ENCODE measurements around the gene HERC6. TPM values are rescaled to one million over a fixed set of nuclear protein-coding genes. Genes with fewer than 3 reads are reported as not detected.
A peak's percentile ranks its signal among the peaks of the same experiment; 100 is the strongest.
"Not testable (repeated sequence)": the region's sequence is repeated elsewhere in the genome, so short reads cannot be mapped to it uniquely, and the experiment has no call there.

HERC6 gene
- total RNA-seq, 1 donor from 2014 or later, result 18.1 TPM

- DNase-seq, result no peak
Measured at GRCh38 chr4:88391703-88392102, 13.1 kb downstream of the HERC6 start.

GRCh38 chr4:88396681-88397080 lies 18.0 kb downstream of the HERC6 start:
- no peak for DNase-seq

GRCh38 chr4:88398381-88398780 lies 19.7 kb downstream of the HERC6 start:
- no peak for DNase-seq

GRCh38 chr4:88409206-88409605 lies 30.6 kb downstream of the HERC6 start:
- DNase-seq, result no peak

DNA sequence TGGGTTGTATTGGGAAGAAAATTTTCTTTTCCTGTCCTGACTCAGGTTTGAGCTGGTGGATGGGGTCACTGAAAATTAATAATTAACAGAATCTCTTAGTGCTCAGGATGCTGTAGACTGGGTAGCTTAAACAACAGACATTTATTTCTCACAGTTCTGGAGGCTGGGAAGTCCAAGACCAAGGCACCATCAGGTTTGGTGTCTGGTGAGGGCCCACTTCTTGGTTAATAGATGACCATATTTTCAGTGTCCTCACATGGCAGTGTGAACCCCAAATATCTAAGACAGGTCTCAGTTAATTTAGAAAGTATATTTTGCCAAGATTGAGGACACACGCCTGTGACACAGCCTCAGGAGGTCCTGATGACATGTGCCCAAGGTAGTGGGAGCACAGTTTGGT lies 31.1 kb downstream of the HERC6 start:
- no peak for DNase-seq

DNA sequence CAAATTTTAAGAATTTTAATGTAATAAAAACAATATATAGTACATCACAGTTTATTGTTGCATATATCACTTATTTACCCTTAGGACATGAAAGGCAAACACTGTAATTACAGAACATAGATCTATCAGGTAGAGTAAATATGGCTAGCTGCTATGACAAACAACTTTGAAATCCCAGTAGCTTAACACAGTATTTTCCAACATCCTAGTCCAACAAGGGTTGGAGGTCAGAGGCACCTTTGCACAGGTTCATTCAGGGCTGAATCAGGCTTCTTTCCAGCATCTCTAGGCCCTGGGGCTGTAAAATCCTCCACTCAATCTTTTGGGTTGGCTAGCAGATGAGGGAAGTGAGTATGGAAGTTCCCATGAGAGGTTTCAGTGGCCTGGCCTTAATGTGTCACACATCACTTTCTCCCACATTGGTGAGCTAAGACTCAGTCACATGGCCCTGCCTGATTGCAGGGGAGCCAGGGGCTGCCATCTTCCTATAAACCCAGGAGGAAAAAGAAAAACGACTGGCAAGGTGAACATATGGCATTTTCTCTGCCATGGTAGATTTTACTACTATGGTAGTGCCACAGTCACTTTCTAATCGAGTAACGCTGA lies 32.9 kb downstream of the HERC6 start:
- DNase-seq, result no peak

DNA sequence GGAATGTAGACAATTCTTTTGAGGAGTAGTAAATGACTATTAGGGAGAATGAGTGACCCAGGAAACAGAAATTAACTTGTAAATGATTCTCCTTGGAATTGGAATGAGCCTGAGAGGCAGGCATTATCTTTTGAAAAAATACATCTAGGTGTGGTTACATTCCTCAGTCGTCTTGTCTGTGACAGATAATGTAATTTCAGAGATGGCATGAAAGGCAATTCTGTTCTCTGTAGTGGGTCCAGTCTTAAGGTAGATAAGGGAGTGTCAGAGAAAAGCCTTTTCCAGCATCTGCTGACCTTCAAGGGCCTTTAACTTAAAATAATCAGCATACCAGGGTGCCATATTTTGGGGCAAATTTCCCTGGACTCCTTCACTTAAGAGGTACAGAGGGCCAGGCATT lies 35.1 kb downstream of the HERC6 start:
- no peak for DNase-seq

DNA sequence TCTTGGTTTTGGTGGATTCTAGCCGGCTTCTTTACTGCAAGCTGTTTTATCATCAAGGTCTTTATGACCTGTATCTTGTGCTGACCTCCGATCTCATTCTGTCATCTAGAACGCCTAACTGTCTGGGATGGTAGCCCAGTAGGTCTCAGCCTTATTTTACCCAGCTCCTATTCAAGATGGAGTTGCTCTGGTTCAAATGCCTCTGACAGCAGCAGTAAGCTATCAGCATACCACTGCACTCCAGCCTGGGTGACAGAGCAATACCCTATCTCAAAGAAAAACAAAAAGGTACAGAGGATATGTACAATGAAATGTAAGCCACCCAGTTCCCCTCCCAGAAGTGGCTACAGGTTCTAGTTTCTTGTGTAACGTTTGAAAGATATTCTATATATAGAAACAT lies 36.1 kb downstream of the HERC6 start:
- no peak for DNase-seq

DNA sequence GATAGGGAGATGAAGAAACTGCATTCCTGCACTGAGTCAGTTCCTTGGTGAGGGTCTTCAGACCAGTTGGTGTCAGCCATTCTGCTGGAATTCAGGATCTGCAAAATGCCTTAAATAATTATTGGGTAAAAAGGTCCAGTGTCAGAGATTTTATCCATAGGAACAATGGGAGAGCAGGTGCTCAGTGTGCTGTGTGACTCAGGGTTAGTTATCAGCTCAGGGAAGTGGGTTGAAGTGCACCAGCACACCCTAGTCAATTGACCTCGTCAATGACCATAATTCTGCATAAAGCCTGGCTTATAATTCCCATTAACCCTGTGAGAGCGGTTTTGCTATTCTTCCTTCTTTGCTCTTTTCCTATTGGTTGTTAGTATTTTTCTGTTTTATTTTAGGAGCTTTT lies 37.3 kb downstream of the HERC6 start:
- no peak for DNase-seq

DNA sequence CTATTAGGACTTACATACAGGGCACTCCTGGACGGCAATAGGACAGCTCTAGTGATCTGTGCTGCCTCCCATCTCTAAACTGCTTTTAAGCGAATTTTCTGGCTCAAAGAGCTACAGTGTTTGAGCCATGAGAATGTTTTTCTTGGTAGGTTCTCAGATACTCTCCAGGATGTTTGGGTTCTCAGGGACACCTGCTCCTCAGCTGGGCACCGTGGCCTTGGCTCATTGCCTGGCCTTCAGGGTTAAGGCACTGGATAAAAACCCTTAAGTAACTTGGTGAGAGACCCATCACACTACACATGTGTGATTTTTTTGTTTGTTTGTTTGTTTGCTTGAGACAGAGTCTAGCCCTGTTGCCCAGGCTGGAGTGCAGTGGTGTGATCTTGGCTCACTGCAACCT lies 39.8 kb downstream of the HERC6 start:
- DNase-seq, result no peak

GRCh38 chr4:88419874-88420273 lies 41.2 kb downstream of the HERC6 start:
- DNase-seq, result no peak

DNA sequence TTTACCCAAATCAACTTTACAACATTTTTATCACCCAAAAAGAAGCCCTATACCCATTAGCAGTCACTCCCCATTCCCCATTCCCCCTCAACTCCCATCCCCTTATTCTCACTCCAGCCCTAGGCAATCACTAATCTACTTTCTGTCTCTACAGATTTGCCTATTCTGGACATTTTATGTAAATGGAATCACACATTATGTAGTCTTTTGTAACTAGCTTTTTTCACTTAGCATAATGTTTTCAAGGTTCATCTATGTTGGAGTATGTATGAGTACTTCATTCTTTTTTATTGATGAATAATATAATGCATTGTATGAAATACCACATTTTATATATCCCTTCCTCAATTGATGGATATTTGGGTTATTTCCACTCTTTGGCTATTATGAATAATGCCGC lies 42.2 kb downstream of the HERC6 start:
- no peak for DNase-seq

GRCh38 chr4:88422403-88422802 lies 43.8 kb downstream of the HERC6 start:
- no peak for DNase-seq

GRCh38 chr4:88429401-88429800 lies 50.7 kb downstream of the HERC6 start:
- no peak for DNase-seq

DNA sequence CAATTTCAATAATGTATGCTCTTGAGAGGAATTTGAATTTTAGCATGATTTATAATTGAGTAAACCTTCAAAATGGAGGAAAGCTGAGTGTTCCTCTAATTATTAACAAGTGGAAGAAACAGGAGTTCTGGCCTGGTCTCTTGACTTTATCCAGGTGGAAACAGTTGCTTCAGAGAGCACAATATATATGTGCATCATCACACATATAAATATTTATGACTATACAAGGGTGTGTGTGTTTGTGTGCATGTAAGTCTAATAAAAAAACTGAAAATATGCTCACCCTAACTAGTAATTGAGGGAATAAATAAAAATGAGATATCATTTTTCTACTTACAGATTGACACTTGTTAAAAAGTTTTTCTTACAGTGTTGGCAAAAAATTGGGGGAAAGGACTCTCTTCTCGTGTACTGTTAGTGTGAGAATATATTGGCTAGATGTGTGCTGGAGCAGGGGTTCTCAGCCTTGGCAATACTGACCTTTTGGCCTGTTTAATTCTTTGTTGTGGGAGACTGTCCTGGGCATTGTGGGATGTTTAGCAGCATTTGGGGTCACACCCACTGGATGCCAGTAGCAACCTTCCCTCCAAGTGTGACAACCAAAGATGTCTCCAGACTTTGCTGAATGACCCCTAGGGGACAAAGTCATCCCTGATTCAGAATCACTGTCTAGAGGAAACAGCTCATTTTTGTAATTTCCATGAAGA lies 57.5 kb downstream of the HERC6 start:
- DNase-seq, result no peak

DNA sequence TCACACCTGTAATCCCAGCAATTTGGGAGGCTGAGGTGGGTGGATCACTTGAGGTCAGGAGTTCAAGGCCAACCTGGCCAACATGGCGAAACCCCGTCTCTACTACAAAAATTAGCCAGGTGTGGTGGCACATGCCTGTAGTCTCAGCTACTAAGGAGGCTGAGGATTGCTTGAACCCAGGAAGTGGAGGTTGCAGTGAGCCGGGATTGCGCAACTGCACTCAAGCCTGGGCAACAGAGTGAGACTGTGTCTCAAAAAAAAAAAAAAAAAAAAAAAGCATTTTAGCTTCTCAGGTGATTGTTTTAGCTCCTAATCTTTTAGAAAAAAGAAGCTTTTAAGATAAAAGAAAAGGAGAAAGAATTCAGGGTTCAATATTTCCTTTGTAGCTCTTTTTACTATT lies 59.2 kb downstream of the HERC6 start:
- not testable (repeated sequence) for DNase-seq

DNA sequence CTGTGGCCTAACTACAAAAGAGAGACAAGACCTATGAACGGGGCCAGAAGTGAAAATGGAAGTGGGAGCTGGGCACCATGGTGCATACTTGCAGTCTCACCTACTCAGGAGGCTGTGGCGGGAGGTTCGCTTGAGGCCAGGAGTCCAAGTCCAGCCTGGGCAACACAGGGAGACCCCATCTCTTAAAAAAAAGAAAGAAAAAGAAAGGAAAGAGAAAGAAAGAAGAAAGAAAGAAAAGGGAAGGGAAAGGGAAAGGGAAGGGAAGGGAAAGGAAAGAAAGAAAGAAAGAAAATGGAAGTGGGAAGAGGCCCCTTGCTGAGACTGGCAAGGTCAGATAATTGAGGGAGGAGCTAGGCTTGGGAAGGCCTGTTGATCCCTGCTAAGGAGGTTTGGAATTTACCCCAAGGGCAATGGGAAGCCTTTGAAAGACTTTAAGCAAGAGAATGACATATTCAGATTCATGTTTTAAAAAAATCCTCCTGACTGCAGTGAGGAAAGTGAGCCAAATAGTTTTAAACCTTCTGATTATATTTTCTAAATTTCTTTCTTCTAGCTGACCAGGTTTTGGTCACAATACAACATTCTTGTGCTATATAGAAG lies 60.6 kb downstream of the HERC6 start:
- peak; percentile 13 for DNase-seq

GRCh38 chr4:88440146-88440545 lies 61.5 kb downstream of the HERC6 start:
- no peak for DNase-seq

DNA sequence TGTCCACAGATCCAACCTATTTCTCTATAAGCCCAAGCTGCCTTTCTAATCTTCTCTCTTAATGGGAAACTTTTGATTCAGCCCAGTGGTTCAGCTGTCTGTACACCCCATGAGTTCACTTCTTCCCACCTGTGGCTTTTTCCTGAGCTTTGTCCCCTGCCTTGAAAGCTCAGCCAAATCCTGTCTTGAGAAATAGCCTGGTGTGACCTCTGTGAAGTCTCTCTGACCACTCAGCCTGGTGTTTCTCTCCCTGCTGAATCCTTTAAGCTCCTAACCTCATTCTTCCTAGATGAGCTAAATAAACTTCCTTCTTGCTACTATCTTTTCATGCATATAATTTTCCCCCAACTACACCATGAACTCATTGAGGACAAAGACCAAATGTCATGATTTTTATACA lies 63.0 kb downstream of the HERC6 start:
- no peak for DNase-seq

GRCh38 chr4:88442689-88443191 lies 64.1 kb downstream of the HERC6 start:
- DNase-seq, result no peak

DNA sequence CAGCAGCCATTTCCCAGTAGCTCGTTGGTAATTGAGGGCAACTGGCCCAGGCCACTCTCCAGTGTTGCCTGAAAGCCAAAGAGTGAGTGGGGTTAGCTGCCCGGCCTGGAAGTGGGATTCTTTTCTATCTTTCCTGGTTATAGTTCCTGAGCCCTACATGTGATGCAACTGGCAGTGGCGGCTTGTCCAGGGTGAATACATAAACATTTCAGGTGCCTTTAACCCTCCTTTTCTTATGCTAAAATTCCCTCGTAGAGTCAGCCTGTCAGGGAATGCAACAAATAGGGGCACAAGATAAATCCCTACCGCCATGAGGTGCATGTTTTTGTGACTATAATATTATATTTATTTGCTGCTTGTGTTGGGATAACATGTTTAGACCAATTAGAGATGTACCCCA lies 64.8 kb downstream of the HERC6 start:
- DNase-seq, result no peak

DNA sequence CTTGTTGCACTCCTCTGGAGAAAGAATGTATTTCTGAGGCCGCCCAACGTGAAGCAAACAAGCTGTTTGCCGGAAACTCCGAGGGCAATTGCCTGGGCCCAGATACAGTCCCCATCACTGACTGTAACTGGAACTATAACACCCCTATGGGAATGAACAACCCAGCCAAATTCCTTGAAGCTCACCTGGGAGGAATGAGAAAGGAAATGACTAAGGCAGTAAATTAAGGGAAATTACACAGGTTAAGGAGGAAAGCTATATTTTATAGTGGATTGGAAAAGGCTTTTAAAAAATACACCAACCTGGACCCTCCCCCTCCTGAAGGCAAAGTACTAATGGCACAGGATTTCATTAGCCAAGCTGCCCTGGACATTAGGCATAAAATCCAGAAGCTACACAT lies 66.6 kb downstream of the HERC6 start:
- no peak for DNase-seq

DNA sequence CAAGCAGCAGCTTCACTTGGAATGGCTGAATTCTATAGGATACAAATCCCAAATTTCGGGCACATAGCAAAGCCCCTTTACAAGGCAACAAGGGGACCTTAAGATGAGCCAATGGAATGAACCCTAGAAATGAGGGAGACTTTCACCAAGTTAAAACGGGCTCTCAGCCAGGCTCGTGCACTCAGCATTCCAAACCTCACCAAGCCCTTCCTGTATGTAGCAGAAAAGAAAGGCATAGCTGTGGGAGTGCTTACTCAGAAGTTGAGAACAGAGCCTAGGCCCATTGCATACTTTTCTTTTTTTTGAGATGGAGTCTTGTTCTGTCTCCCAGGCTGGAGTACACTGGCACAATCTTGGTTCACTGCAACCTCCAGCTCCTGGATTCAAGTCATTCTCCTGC lies 67.5 kb downstream of the HERC6 start:
- DNase-seq, result no peak

Measured in tongue (tissue), 2 donors.